HUES48 (cell line): ENCODE data around the gene VLDLR.

Experiments used
- H3K27ac ChIP-seq: one replicate; pipeline ENCODE4 v1.7.0; 2013; ENCODE audit warnings: low read depth, low read length, inconsistent platforms
- H3K27me3 ChIP-seq: 2 replicates; pipeline ENCODE4 v1.6.1; 2013; ENCODE audit warnings: mild to moderate bottlenecking, low read length; ENCODE audit not compliant: control insufficient read depth, insufficient read depth
- H3K36me3 ChIP-seq: 2 replicates; pipeline ENCODE4 v1.6.1; 2013; ENCODE audit warnings: low read length; ENCODE audit not compliant: control insufficient read depth, insufficient read depth
- H3K4me1 ChIP-seq: 2 replicates; pipeline ENCODE4 v1.6.1; 2013; ENCODE audit warnings: mild to moderate bottlenecking, low read length; ENCODE audit not compliant: control insufficient read depth, insufficient read depth
- H3K4me3 ChIP-seq: 2 replicates; pipeline ENCODE4 v1.5.1; 2013; ENCODE audit warnings: mild to moderate bottlenecking, low read depth, low read length
- H3K9ac ChIP-seq: 2 replicates; pipeline ENCODE4 v1.6.1; 2013; ENCODE audit warnings: mild to moderate bottlenecking, low read depth, low read length, moderate library complexity
- H3K9me3 ChIP-seq: 2 replicates; pipeline ENCODE4 v1.6.1; 2013; ENCODE audit warnings: low read length; ENCODE audit not compliant: control insufficient read depth, insufficient read depth

Gene VLDLR

GRCh38 chr9:2637390-2637789 is 15.8 kb downstream of the VLDLR start:
- Histone ChIP-seq H3K27ac (no peak overlapping the region), H3K9ac (no peak overlapping the region), H3K9me3 (no peaks in the 10 kb centered on the region), H3K4me1 (peaks cover 19% of the 10 kb centered on the region), H3K27me3 (no peaks in the 10 kb centered on the region), H3K36me3 (peaks cover 65% of the 10 kb centered on the region), H3K4me3 (no peak overlapping the region)

GRCh38 chr9:2638871-2639673 is 17.5 kb downstream of the VLDLR start:
- Histone ChIP-seq H3K9me3 (no peaks in the 10 kb centered on the region), H3K9ac (no peak overlapping the region), H3K27ac (no peak overlapping the region), H3K36me3 (peaks cover 81% of the 10 kb centered on the region), H3K27me3 (no peaks in the 10 kb centered on the region), H3K4me3 (no peak overlapping the region), H3K4me1 (peaks cover 3% of the 10 kb centered on the region)

DNA sequence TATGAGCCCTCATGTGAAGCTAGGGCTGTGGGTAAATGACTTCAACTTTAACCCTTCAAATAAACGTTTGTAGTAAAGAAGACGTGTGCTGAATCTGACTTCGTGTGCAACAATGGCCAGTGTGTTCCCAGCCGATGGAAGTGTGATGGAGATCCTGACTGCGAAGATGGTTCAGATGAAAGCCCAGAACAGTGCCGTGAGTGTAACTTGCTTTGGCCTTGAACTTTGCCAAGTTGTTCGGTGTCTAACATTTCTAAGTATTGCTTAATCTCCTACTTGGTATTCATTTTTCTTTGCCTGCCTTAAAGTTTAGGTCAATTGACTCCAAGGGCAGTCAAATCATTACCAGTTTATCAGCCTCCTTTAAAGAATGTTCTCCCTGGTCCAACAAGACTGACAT is 18.2 kb downstream of the VLDLR start:
- Histone ChIP-seq H3K9me3 (no peaks in the 10 kb centered on the region), H3K4me3 (no peak overlapping the region), H3K27me3 (no peaks in the 10 kb centered on the region), H3K4me1 (no peaks in the 10 kb centered on the region), H3K9ac (no peak overlapping the region), H3K36me3 (peaks cover 87% of the 10 kb centered on the region), H3K27ac (no peak overlapping the region)

- Histone ChIP-seq H3K27me3 (no peaks in the 10 kb centered on the region), H3K4me3 (no peak overlapping the region), H3K36me3 (peaks cover 89% of the 10 kb centered on the region), H3K27ac (no peak overlapping the region), H3K9me3 (no peaks in the 10 kb centered on the region), H3K4me1 (no peaks in the 10 kb centered on the region), H3K9ac (no peak overlapping the region)
Measured at GRCh38 chr9:2640570-2640969, 19.0 kb downstream of the VLDLR start.

DNA sequence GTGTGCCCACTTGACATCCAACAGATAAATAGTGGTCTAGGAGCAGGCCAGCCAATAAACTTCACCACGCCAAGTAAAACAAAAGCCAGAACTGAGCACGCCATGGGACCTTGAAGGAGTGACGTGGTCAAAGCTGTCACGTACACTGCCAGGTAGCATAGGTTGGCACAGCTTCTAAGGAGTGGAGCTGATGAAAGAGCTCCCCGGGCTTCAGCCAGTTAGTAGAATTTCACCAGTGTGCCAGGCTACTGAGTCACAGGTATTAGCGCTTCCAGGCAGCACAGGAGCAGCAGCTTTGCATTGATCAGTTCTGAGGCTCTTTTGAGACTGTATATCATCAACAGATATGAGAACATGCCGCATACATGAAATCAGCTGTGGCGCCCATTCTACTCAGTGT is 19.4 kb downstream of the VLDLR start:
- no peaks in the 10 kb centered on the region for H3K9me3 ChIP-seq
- H3K27ac ChIP-seq, result no peak overlapping the region
- H3K9ac ChIP-seq, result no peak overlapping the region
- H3K27me3 ChIP-seq, result no peaks in the 10 kb centered on the region
- peaks cover 89% of the 10 kb centered on the region for H3K36me3 ChIP-seq
- no peaks in the 10 kb centered on the region for H3K4me1 ChIP-seq
- no peak overlapping the region for H3K4me3 ChIP-seq

DNA sequence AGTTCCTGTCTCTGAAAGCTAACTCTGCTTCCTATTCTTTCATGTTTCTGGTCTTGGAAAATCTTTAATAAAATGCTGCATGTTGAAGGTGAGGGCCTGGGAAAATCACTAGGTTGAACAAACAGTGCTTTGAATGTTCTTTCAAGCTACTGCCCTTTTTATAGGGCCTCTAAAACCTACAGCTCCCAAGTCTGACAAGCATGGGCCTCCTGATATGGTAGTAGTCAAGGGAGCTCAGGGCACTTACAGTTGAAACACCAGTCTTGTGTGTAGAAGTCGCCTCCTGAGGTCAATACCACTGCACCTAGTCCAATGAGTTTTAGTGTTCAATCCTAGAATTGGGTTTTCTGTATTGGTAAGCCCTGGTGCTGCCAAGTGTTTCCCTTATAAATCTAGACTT is 20.5 kb downstream of the VLDLR start:
- H3K4me1 ChIP-seq, result no peaks in the 10 kb centered on the region
- no peak overlapping the region for H3K4me3 ChIP-seq
- peaks cover 89% of the 10 kb centered on the region for H3K36me3 ChIP-seq
- no peak overlapping the region for H3K9ac ChIP-seq
- H3K9me3 ChIP-seq, result no peaks in the 10 kb centered on the region
- H3K27me3 ChIP-seq, result no peaks in the 10 kb centered on the region
- H3K27ac ChIP-seq, result no peak overlapping the region

GRCh38 chr9:2645569-2645968 is 24.0 kb downstream of the VLDLR start:
- Histone ChIP-seq H3K4me1 (no peaks in the 10 kb centered on the region), H3K27me3 (no peaks in the 10 kb centered on the region), H3K4me3 (no peak overlapping the region), H3K36me3 (peaks cover 97% of the 10 kb centered on the region), H3K27ac (no peak overlapping the region), H3K9me3 (no peaks in the 10 kb centered on the region), H3K9ac (no peak overlapping the region)

DNA sequence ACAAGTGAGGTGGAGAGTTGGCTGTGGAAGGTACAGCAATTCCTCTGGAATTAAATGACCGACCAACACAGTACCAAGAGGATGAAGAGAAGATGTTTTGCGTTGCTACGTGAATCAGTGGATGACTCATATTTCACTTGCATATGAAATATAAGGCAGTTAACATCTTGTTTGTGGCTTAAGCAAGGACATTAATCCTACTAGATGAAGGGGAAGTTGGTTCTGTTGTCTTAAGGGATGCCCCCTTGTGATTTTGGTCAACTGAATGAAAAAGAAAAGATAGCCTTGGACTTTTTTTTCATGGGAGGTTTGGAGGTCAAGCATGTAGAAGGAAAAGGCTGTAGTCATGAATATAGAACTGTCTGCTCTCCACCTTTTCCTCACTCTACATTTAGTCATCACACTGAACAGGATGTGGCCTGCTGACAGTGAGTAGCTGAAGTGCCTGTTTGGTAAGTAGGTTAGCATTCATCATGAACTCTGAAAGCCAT is 33.9 kb downstream of the VLDLR start:
- H3K9me3 ChIP-seq, result no peaks in the 10 kb centered on the region; the same call in 1 of the 2 replicates
- H3K4me1 ChIP-seq, result no peaks in the 10 kb centered on the region
- H3K9ac ChIP-seq, result no peak overlapping the region
- peaks cover 57% of the 10 kb centered on the region for H3K36me3 ChIP-seq
- no peak overlapping the region for H3K27ac ChIP-seq
- no peak overlapping the region for H3K4me3 ChIP-seq
- no peaks in the 10 kb centered on the region for H3K27me3 ChIP-seq

DNA sequence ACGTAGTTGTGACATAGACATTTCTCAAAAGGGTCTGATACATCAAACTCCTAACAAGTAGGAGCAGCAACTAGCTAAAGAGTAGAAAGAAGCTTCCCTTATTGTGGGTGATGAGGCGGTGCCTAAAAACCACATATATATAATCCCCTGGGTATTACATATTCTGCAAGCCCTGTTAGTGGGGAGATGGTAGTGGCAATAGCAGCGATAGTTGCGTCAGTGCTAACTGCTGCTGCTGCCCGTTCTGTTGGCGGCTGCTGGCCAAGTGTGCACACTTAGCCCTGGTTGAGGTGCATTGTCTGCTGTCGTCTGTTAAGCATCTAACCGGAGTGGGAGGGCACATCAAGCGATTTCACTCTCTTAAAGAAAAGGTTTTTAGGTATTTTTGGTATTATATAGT is 35.8 kb downstream of the VLDLR start:
- no peaks in the 10 kb centered on the region for H3K4me1 ChIP-seq
- no peaks in the 10 kb centered on the region; the same call in 1 of the 2 replicates for H3K9me3 ChIP-seq
- H3K4me3 ChIP-seq, result no peak overlapping the region
- H3K36me3 ChIP-seq, result peaks cover 37% of the 10 kb centered on the region
- H3K27ac ChIP-seq, result no peak overlapping the region
- no peaks in the 10 kb centered on the region for H3K27me3 ChIP-seq
- H3K9ac ChIP-seq, result no peak overlapping the region

DNA sequence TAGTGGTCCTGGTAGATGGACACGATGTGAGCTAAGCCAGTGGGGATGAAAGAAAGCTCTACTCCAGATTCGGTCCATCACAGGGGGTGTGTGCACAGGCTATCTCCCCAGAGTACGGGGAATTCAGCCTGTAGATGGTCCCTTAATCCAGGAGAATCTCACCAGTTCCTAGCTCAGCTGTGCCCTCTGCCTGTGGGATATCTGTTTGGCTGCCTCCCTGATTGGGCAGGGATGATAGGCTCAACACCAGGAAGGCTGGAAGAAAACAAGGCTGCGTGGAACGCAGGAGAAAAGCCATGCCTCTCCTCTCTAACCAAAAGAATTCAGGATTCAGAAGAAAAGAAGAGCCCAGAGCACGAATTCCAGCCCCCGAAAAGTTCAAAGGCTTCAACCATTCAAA is 40.9 kb downstream of the VLDLR start:
- H3K4me1 ChIP-seq, result no peaks in the 10 kb centered on the region
- H3K9ac ChIP-seq, result no peak overlapping the region
- no peaks in the 10 kb centered on the region for H3K36me3 ChIP-seq
- no peak overlapping the region for H3K4me3 ChIP-seq
- no peaks in the 10 kb centered on the region for H3K27me3 ChIP-seq
- peaks cover 11% of the 10 kb centered on the region; the same call in 1 of the 2 replicates for H3K9me3 ChIP-seq
- H3K27ac ChIP-seq, result no peak overlapping the region

DNA sequence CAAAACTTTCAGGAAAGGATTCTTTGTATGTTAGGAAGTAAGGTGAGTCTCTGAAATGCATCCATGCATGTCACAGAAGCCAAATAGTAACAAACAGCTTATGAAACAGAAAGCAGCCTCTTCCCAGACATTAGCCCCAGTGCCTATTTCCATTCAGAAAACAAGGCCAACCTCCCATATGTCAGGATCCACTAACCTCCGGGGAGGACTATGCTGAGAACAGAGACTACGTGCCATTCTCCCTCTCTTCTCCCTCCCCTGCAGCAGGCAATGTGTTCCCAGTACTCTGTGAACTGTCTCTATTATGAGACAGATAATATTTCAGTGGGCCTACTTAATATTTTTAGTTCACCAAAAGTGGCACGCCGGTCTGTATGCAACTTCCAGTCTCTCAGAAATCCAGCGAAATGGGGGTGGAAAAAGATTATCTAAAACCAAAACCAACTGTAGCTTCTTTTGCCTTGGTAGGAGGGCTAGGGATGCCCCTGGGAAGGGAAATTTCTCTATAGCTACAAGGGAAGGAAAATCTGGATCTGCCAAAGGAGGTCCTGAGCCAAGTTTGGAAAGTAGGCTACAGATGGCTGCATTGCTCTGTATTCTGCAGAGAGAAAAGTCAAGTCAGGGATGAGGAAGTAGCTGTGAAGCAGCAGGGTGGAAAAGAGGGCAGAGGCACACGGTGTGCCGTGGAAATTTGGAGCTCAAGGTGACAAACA is 42.0 kb downstream of the VLDLR start:
- Histone ChIP-seq H3K36me3 (no peaks in the 10 kb centered on the region), H3K9me3 (peaks cover 11% of the 10 kb centered on the region; the same call in 1 of the 2 replicates), H3K4me1 (no peaks in the 10 kb centered on the region), H3K27ac (no peak overlapping the region), H3K4me3 (no peak overlapping the region), H3K9ac (no peak overlapping the region), H3K27me3 (no peaks in the 10 kb centered on the region)
